Loucy (cell line): Measurements from ENCODE around the gene LHX4.

Experiments used
- H2AFZ ChIP-seq: fragments of 200-600 bp; sonication (generic); 2 replicates; pipeline ENCODE4 v1.6.0; 2016; ENCODE audit warnings: antibody characterized with exemption, mild to moderate bottlenecking, low read length, moderate library complexity
- H3F3A ChIP-seq: fragments of 200-600 bp; 2 replicates; pipeline ENCODE4 v1.6.0; 2016; ENCODE audit warnings: antibody characterized with exemption, low read depth, mild to moderate bottlenecking
- H3K27me3 ChIP-seq: fragments of 200-600 bp; sonication (generic); 2 replicates; pipeline ENCODE4 v1.6.1; 2014; ENCODE audit warnings: low read length, mild to moderate bottlenecking; ENCODE audit not compliant: insufficient read depth, poor library complexity, severe bottlenecking
- H3K36me3 ChIP-seq: fragments of 200-600 bp; sonication (generic); 2 replicates; pipeline ENCODE4 v1.6.1; 2016; ENCODE audit warnings: low read length; ENCODE audit not compliant: insufficient read depth
- H3K4me1 ChIP-seq: fragments of 200-600 bp; sonication (generic); 2 replicates; pipeline ENCODE4 v1.5.1; 2014; ENCODE audit warnings: low read length, mild to moderate bottlenecking; ENCODE audit not compliant: insufficient read depth, poor library complexity, severe bottlenecking
- H3K4me2 ChIP-seq: fragments of 200-600 bp; sonication (generic); 2 replicates; pipeline ENCODE4 v1.6.0; 2014; ENCODE audit warnings: antibody characterized with exemption, low read length, low read depth, mild to moderate bottlenecking; ENCODE audit not compliant: poor library complexity, severe bottlenecking
- H3K4me3 ChIP-seq: fragments of 200-600 bp; sonication (generic); 2 replicates; pipeline ENCODE4 v1.5.1; 2014; ENCODE audit warnings: low read length, mild to moderate bottlenecking, mixed read lengths; ENCODE audit not compliant: poor library complexity, severe bottlenecking
- H3K79me2 ChIP-seq: fragments of 200-600 bp; sonication (generic); 2 replicates; pipeline ENCODE4 v1.6.1; 2014; ENCODE audit warnings: low read length; ENCODE audit not compliant: insufficient read depth
- H3K9ac ChIP-seq: fragments of 200-600 bp; sonication (generic); 2 replicates; pipeline ENCODE4 v1.6.0; 2014; ENCODE audit warnings: mild to moderate bottlenecking, low read depth, low read length, moderate library complexity; ENCODE audit not compliant: poor library complexity, severe bottlenecking
- H3K9me2 ChIP-seq: fragments of 200-600 bp; sonication (generic); replicated peaks from 2 replicates; pipeline ENCODE4 v1.6.1; 2016; ENCODE audit warnings: low read depth, low read length, mixed read lengths
- H3K9me3 ChIP-seq: fragments of 200-600 bp; sonication (generic); 2 replicates; pipeline ENCODE4 v1.6.1; 2014; ENCODE audit warnings: mild to moderate bottlenecking, antibody characterized with exemption, low read length, low read depth; ENCODE audit not compliant: insufficient read depth
- H4K20me1 ChIP-seq: fragments of 200-600 bp; sonication (generic); 2 replicates; pipeline ENCODE4 v1.6.0; 2014; ENCODE audit warnings: antibody characterized with exemption, low read length, mild to moderate bottlenecking; ENCODE audit not compliant: insufficient read depth, poor library complexity, severe bottlenecking
- CTCF ChIP-seq: fragments of 200-600 bp; sonication (generic); conservative IDR thresholded peaks from 2 replicates; pipeline ENCODE4 v1.5.1; 2014; ENCODE audit warnings: mild to moderate bottlenecking, antibody characterized with exemption, low read length
- EZH2phosphoT487 ChIP-seq: fragments of 200-600 bp; IDR thresholded peaks from 2 replicates; pipeline ENCODE4 v1.6.1; 2018; ENCODE audit warnings: antibody characterized with exemption, mild to moderate bottlenecking, moderate library complexity, borderline replicate concordance

Gene LHX4

GRCh38 chr1:180208264-180208663 lies 21.8 kb upstream of the LHX4 start:
- H2AFZ ChIP-seq = no peak overlapping the region
- H3K36me3 ChIP-seq = no peaks in the 10 kb centered on the region
- no peaks in the 10 kb centered on the region for H4K20me1 ChIP-seq
- H3K4me2 ChIP-seq = no peak overlapping the region
- peaks cover 17% of the 10 kb centered on the region for H3K4me1 ChIP-seq
- no peaks in the 10 kb centered on the region for H3K9me3 ChIP-seq
- H3K9me2 ChIP-seq = no peaks in the 10 kb centered on the region
- H3K9ac ChIP-seq = no peak overlapping the region
- no peak overlapping the region for H3K4me3 ChIP-seq
- H3K79me2 ChIP-seq = no peaks in the 10 kb centered on the region
- H3K27me3 ChIP-seq = no peaks in the 10 kb centered on the region
- no peak for TF ChIP-seq EZH2phosphoT487
- no peak for TF ChIP-seq CTCF
- no peaks in the 10 kb centered on the region for H3F3A ChIP-seq

- Histone ChIP-seq H3K36me3 (no peaks in the 10 kb centered on the region), H4K20me1 (no peaks in the 10 kb centered on the region), H3K9me2 (no peaks in the 10 kb centered on the region), H3K9me3 (no peaks in the 10 kb centered on the region), H3K27me3 (no peaks in the 10 kb centered on the region), H3K4me1 (peaks cover 18% of the 10 kb centered on the region), H3K4me2 (no peak overlapping the region), H2AFZ (no peak overlapping the region), H3K9ac (no peak overlapping the region), H3K79me2 (no peaks in the 10 kb centered on the region), H3K4me3 (no peak overlapping the region), H3F3A (peaks cover 5% of the 10 kb centered on the region; the same call in 1 of the 2 replicates)
- no peak for TF ChIP-seq EZH2phosphoT487
- no peak for TF ChIP-seq CTCF
Measured at GRCh38 chr1:180210008-180210620, 19.9 kb upstream of the LHX4 start.

GRCh38 chr1:180211156-180211859 lies 18.8 kb upstream of the LHX4 start:
- no peaks in the 10 kb centered on the region for H4K20me1 ChIP-seq
- no peaks in the 10 kb centered on the region for H3K36me3 ChIP-seq
- no peaks in the 10 kb centered on the region for H3K9me2 ChIP-seq
- no peaks in the 10 kb centered on the region for H3K27me3 ChIP-seq
- TF ChIP-seq EZH2phosphoT487 (no peak), CTCF (no peak)
- H3K79me2 ChIP-seq = no peaks in the 10 kb centered on the region
- peaks cover 5% of the 10 kb centered on the region; the same call in 1 of the 2 replicates for H3F3A ChIP-seq
- H2AFZ ChIP-seq = no peak overlapping the region
- H3K9ac ChIP-seq = no peak overlapping the region
- H3K4me2 ChIP-seq = no peak overlapping the region
- H3K4me3 ChIP-seq = no peak overlapping the region
- H3K4me1 ChIP-seq = peaks cover 18% of the 10 kb centered on the region
- H3K9me3 ChIP-seq = no peaks in the 10 kb centered on the region
